Lower leg skin (tissue), 4 donors: ENCODE data around the gene HHLA2. TPM values are rescaled to one million over a fixed set of nuclear protein-coding genes. Genes with fewer than 3 reads are reported as not detected.
"Not testable (repeated sequence)": the region's sequence is repeated elsewhere in the genome, so short reads cannot be mapped to it uniquely, and the experiment has no call there.

Experiments used
- DNase-seq, 2 donors: peaks; one replicate each; pipeline ENCODE4 v3.0.0-alpha.2; 2019; ENCODE audit warnings: low spot score in 2 of 2
- H3K4me3 ChIP-seq: fragments of 200-600 bp; sonication (generic); 2 replicates; pipeline ENCODE4 v1.5.1; 2017; ENCODE audit warnings: mild to moderate bottlenecking, low read depth; ENCODE audit not compliant: poor library complexity, severe bottlenecking
- CTCF ChIP-seq, 3 donors: fragments of 450-650 bp; IDR thresholded peaks; one replicate each; pipeline ENCODE4 v1.5.1; 2016; ENCODE audit warnings: antibody characterized with exemption in 3 of 3, mild to moderate bottlenecking in 3 of 3, moderate library complexity in 2 of 3
- POLR2A ChIP-seq, 2 donors: fragments of 450-650 bp; IDR thresholded peaks; one replicate each; pipeline ENCODE4 v1.6.1; 2016 to 2017; ENCODE audit warnings: antibody characterized with exemption in 2 of 2, mild to moderate bottlenecking in 1 of 2, moderate library complexity in 1 of 2
- WGBS, 2 donors: methylation state at CpG; one replicate each; pipeline ENCODE4 v1.1.5; 2018; 5-methylcytosine and 5-hydroxymethylcytosine counted together
- intact Hi-C: fragments of 100-400 bp; cut with DNase I; formaldehyde crosslinking; loops from one replicate; pipeline ENCODE4 v1.15.0; 2023; ENCODE audit warnings: low total_unique reads
- total RNA-seq, 4 donors: library from RNA; depleted of rRNA; stranded (reverse); fragments of >200 nt; gene quantifications; one replicate each; pipeline ENCODE4 v1.1.0, GENCODE V29; 2016

HHLA2 gene
- total RNA-seq: not detected

GRCh38 chr3:108296239-108296638 lies at the start of gene HHLA2:
HHLA2 (plus strand) TSS chr3:108296548; CDS start chr3:108351814, 55,266 bp downstream.
- no peak for TF ChIP-seq CTCF (IDR thresholded peaks at IDR 0.05)
- H3K4me3 ChIP-seq: no peak within 1 kb of the TSS
- WGBS, 2 donors: 67 to 75% methylated on average over 2 of the region's 2 CpGs
- DNase-seq: no peak
- intact Hi-C loops: no loop called here

- TF ChIP-seq POLR2A (IDR thresholded peaks at IDR 0.05) (no peak), CTCF (IDR thresholded peaks at IDR 0.05) (no peak)
- WGBS, 2 donors: 90 to 95% methylated on average over 2 of the region's 2 CpGs
- DNase-seq: no peak
- intact Hi-C loops: no loop called here
- no peak overlapping the region for H3K4me3 ChIP-seq
Measured at GRCh38 chr3:108250626-108251025, 45.7 kb upstream of the HHLA2 start.

GRCh38 chr3:108251265-108251664 lies 45.1 kb upstream of the HHLA2 start:
- WGBS, 2 donors: 78 to 79% methylated on average over 4 of the region's 4 CpGs
- intact Hi-C loops: no loop called here
- no peak for DNase-seq

GRCh38 chr3:108251844-108252243 lies 44.5 kb upstream of the HHLA2 start:
- no peak overlapping the region for H3K4me3 ChIP-seq

More at GRCh38 chr3:108251265-108251664, 45.1 kb upstream of the HHLA2 start:
- TF ChIP-seq POLR2A (IDR thresholded peaks at IDR 0.05) (no peak), CTCF (IDR thresholded peaks at IDR 0.05) (no peak)
- no peak overlapping the region for H3K4me3 ChIP-seq

GRCh38 chr3:108255131-108255530 lies 41.2 kb upstream of the HHLA2 start:
- intact Hi-C loops: no loop called here
- no peak overlapping the region for H3K4me3 ChIP-seq
- TF ChIP-seq CTCF (IDR thresholded peaks at IDR 0.05) (no peak), POLR2A (IDR thresholded peaks at IDR 0.05) (no peak)
- DNase-seq: no peak

More at GRCh38 chr3:108251844-108252243, 44.5 kb upstream of the HHLA2 start:
- DNase-seq: no peak
- intact Hi-C loops: no loop called here
- WGBS, 2 donors: 79 to 92% methylated on average over 1 of the region's 1 CpG
- TF ChIP-seq CTCF (IDR thresholded peaks at IDR 0.05): no peak
- TF ChIP-seq POLR2A (IDR thresholded peaks at IDR 0.05): no peak

- intact Hi-C loops: not testable (repeated sequence)
- WGBS, 2 donors: 85% methylated on average over 5 of the region's 5 CpGs
Measured at GRCh38 chr3:108264534-108265298, 31.6 kb upstream of the HHLA2 start.

GRCh38 chr3:108268235-108268634 lies 28.1 kb upstream of the HHLA2 start:
- 98% methylated on average over 3 of the region's 3 CpGs for WGBS, 2 donors
- intact Hi-C loops, H3K4me3 ChIP-seq, DNase-seq: not testable (repeated sequence)

More at GRCh38 chr3:108264534-108265298, 31.6 kb upstream of the HHLA2 start:
- DNase-seq, H3K4me3 ChIP-seq: not testable (repeated sequence)
